ENCODE measurements around the gene DDOST.

DNA sequence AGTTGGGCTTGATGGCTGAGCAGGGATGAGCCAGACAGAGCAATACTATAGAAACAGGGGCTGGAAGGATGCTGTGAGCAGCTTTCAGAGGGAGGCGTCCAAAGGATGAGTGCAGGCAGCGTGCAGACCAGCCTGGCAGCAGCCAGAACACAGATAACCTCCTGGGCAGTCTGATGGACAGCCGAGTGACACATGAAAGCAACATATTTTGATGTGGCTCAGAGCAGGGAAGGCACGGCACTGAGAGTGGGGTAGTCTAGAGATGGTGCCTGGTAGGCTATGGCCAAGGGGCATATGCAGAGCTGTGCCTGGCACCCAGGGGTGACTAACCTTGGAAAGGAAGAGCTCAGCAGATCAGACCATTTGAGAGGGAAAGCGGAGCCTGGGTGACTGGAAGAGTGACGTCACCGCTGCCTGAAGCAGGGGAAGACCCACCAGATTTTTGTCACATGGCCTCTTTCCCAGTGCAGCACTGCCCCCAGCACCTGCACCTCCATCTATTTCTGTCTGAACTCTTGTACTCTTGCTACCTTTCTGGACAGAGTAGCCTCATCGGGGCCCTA is 24.3 kb downstream of the DDOST start:
- TF ChIP-seq, protein P1, sequence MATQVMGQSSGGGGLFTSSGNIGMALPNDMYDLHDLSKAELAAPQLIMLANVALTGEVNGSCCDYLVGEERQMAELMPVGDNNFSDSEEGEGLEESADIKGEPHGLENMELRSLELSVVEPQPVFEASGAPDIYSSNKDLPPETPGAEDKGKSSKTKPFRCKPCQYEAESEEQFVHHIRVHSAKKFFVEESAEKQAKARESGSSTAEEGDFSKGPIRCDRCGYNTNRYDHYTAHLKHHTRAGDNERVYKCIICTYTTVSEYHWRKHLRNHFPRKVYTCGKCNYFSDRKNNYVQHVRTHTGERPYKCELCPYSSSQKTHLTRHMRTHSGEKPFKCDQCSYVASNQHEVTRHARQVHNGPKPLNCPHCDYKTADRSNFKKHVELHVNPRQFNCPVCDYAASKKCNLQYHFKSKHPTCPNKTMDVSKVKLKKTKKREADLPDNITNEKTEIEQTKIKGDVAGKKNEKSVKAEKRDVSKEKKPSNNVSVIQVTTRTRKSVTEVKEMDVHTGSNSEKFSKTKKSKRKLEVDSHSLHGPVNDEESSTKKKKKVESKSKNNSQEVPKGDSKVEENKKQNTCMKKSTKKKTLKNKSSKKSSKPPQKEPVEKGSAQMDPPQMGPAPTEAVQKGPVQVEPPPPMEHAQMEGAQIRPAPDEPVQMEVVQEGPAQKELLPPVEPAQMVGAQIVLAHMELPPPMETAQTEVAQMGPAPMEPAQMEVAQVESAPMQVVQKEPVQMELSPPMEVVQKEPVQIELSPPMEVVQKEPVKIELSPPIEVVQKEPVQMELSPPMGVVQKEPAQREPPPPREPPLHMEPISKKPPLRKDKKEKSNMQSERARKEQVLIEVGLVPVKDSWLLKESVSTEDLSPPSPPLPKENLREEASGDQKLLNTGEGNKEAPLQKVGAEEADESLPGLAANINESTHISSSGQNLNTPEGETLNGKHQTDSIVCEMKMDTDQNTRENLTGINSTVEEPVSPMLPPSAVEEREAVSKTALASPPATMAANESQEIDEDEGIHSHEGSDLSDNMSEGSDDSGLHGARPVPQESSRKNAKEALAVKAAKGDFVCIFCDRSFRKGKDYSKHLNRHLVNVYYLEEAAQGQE (IDR thresholded peaks at IDR 0.05; ENCODE audit: low read depth), result no peak
- TF ChIP-seq NFIC (IDR thresholded peaks at IDR 0.05) (no peak), TAF1 (IDR thresholded peaks at IDR 0.05; ENCODE audit: low read depth) (no peak), YY1 (IDR thresholded peaks at IDR 0.05; ENCODE audit: low read depth) (no peak), RAD21 (IDR thresholded peaks at IDR 0.05; ENCODE audit: low read depth) (no peak), EP300 (IDR thresholded peaks at IDR 0.05; ENCODE audit: borderline replicate concordance) (no peak), EGR1 (IDR thresholded peaks at IDR 0.05) (no peak), TCF12 (IDR thresholded peaks at IDR 0.05; ENCODE audit: low read depth) (no peak)

Measured in Ishikawa (cell line).